HG03064 (cell line): ENCODE measurements around the gene ACOX3.
"Not testable (repeated sequence)": the region's sequence is repeated elsewhere in the genome, so short reads cannot be mapped to it uniquely, and the experiment has no call there.

Source experiments
- ATAC-seq: cut with Tn5 transposase; IDR thresholded peaks from one replicate; pipeline ENCODE4 v1.9.1; 2021; ENCODE audit warnings: low read depth; ENCODE audit not compliant: unreplicated experiment

The ACOX3 gene

DNA sequence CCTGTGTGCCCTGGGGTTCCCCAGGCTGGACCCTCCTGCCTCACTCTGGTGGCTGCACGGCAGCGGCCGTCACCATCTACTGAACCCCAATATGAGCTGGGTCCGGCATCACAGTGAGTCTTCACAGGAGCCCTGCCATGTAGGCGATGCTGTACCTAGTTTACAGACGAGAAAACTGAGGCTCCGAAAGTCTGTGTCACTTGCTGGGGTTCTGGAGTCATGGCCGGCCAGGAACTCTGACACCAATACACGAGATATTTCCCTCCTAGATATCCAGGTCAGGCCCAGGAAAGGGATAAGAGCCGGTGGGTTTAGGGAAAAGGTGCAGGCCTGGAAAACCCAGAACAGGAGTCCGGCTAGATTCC is 96.6 kb downstream of the ACOX3 start:
- ATAC-seq: no peak

DNA sequence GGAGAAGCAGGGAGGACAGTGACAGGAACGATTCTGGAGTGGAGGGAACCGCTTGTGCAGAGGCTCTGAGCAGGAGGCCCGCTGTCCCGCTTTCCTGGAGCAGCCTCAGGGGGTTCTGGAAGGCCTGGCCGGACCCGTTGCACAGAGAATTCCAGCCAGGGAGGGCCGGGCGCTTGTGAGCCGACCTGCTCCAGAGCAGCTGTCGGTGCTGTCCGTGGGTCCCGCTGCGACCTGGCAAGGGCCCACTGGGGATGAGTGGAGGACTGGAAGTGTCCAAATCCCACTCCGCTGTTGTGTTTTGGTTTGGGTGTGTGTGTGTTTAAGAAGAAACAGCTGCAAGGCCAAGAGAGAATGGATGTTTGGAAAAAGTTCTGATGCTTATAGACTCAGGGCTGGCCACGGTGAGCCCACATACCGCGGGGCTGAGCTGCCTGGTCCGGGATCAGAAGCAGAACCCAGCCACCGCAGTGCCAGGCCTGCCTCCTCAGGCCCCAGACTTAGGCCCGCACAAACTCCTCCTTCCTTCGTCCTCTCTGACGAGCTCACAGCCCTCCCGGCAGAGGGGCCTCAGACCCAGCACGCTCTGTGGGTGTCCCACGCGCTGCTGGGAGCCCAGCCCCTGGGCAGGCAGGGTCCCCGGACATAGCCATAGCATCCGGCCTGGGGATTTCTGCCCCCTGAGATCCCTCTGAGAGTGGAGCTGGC is 97.1 kb downstream of the ACOX3 start:
- ATAC-seq: no peak

DNA sequence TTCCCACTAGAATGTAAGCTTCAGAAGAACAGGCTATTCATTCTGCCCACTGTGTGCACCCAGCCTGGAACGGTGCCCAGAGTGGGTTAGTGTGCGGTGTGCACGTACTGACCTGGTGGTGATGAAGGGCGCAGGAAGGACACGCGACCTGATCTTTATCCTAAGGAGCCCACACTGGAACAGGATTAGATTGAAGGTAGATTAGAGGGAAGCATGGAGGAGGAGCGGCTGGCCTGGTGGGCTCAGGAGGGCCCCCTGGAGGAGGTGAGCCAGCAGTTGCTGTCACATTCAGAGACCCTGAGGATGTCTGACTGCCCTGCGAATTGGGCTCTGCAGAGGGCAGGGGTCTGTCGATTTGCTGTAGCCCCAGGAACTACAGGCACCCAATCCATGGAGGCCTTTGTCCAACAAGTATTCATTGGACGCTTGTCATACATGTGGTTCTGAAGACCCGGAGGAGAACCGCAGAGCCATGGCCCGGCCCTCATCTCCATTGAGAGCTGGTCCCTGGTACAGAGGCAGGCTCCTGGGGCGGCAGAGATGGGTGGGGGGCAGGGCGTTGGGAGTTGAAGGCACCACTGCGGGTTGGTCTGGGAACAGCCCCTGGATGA is 97.8 kb downstream of the ACOX3 start:
- no peak for ATAC-seq

DNA sequence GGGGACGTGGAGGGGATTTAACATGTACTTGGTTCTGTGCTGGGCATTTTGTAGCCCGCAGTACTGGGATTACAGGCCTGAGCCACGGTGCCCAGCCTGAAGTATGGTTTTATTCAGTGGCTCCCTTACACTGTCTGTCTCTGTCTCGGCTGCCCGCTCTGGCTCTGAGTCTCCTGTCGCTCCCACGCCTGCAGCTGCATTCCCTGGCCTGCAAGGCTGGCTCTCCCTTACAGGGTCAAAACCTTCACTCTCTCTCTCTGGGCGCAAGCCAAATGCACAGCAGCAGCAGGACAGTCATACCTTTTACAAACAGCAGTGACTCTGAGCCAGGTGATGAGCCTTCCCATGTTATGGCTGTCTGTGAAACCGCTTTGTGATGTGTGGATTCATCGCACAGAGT is 98.8 kb downstream of the ACOX3 start:
- ATAC-seq: no peak

DNA sequence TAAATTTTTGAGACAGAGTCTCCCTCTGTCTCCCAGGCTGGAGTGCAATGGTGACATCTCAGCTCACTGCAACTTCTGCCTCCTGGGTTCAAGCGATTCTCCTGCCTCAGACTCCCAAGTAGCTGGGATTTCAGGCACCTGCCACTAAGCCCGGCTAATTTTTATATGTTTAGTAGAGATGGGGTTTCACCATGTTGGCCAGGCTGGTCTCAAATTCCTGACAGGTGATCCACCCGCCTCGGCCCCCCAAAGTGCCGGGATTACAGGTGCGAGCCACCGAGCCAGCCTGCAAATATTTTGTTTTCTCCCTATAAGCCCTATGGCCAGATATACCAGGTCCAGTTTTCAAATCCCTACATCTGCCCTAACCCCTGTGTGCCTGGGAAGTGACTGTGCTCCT is 99.2 kb downstream of the ACOX3 start:
- not testable (repeated sequence) for ATAC-seq

DNA sequence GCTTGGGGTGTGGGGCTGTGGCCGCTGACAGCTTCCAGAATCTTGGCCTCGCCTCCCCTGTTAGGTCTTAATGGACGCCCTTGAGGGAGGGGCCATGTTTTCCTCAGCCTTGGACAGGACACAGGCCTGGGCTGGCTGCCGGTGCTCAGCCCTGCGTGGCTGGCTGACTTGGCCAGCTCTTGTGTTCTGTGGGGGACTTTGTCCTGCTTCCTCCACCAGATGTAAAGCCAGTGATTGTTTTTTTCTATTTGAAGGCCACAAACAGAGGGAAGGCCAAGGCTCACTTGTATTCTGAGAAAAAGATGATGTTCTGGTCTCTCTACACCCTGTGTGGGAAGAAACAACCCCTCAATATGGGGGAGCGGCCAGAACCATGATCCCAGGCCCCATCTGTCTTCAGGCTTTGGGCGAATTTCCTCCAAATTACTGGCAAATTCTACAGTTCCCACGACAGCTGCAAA is 99.7 kb downstream of the ACOX3 start:
- no peak for ATAC-seq

DNA sequence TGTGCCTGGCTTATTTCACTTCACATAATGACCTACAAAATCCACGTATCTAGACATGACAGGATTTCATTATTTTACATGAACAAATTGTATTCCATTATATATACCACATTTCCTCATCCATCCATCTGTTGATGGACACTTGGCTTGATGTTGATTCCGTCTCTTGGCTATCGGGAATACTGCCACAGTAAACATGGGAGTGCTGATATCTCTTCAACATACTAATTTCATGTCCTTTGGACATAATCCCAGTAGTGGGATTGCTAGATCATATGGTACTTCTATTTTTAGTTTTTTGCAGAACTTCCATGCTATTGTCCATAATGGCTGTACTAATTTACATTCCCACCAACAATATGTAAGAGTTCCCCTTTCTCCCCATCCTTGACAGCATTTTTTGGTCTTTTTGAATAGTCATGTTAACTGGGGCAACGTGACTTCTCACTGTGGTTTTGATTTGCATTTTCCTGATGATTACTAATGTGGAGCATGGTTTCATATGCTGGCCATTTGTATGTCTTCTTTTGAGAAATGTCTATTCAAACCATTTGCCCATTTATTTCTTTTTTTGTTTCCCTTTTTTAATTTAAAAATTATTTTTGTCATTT is 102.1 kb downstream of the ACOX3 start:
- ATAC-seq: no peak

DNA sequence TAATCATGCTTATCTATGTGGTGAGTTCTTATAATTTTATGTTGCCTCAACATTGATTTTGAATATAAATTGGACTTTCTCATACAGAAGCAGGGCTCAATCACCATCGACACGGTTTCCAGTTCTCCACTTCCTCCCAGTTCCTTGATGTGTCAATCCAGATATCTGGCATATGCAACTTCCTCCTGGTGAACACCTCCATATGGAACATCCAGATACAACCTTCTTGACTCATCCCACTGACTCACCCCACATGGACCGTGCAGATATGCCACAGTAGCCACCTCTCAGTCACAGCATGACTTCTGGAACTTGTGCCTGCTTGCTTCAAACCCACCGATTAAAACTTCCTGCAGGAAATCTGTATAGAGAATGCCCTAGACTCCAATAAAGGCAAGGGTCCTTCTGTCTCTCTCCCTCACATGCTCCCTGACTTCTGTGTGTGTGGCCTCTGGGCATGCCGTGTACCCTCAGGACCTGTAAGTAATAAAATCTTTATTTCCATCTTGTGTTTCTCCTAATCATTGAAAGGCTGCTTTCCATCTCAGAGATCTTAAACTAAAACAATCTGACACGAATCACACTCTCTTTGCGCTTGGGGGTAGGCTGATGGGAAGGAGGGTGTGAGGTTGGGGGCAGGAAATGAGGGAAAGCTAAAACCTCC is 104.0 kb downstream of the ACOX3 start:
- ATAC-seq: no peak

DNA sequence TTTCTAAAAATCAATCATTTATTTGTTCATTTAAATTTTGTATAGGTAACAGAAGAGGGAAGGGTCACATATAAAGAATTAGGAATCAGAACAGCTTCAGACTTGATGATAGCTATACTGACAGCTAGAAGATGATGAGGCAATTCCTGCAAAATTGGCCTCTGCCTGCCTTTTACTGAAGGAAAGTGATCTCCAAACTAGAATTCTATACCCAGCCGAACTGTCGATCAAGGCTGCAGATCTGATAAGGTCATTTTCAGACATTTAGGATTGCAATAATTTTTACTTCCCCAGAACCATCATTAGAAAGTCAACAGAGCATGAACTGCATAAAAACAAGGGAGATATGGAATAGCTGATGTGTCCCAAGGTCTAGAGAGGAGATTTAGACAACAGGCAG is 104.7 kb downstream of the ACOX3 start:
- no peak for ATAC-seq

DNA sequence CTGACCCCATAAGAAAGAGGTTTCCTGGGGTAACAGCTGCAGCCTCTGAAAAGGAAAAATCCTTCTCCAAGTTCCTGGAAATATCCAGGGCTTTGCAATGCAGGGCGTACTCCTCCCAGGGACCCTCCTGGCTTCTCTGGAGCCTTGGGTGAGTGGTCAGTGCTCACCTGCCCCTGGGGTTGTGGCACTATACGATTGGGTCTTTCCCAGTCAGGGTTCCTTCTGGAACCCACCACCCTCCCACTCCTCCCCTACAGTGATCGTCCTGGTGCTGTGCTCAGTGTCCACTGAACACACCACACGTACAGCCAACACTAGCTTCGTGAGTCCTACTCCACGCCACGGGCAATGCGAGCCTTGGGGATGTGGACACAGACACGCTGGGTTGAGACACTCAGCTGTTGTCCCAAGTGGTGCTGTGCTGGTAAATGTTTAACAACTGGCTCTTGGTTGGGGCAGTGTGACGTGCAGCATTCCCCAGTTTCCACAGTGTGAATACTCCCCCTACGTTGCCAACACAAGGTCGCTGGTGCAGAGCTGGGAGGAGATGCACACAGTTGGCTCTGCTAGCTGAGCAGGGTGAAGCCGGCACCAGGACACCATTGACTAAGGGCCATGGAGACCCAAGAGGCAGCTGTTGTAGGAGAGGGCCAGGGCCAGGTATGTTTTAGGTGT is 105.6 kb downstream of the ACOX3 start:
- ATAC-seq: no peak

DNA sequence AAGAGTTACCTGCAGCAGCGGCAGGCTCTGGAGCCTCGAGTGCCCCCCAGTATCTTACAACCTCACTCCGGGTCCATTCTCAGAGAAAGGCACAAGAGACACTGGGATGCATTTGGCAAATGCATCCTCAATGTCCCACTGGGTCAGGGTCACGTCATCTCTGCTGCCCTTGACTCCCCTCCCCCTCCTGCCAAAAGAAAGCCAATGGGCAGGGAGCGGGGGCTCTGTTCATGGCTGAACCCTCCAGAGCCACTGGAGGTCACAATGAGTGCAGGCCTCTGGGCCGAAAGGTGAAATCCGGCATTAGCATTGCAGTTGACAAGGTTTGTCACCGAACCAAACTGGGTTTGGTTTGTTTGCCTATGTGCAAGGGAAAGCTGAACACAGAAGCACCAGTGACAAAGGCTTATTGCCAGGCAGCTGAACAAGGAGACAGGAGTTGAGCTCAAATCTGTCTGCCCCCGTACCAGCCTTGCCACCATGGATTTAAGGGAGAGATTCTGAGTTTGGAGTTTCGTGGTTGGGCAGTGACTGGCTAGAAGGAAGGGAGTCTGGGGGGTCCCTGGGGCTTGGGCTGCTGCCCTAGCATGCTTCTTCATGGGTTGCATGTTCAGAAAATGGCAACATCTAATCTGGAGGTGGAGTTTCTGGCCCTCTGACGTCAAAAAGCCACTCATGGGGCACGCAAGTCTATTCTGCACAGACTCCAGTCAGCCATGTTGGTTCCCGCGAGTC is 106.6 kb downstream of the ACOX3 start:
- ATAC-seq: no peak

DNA sequence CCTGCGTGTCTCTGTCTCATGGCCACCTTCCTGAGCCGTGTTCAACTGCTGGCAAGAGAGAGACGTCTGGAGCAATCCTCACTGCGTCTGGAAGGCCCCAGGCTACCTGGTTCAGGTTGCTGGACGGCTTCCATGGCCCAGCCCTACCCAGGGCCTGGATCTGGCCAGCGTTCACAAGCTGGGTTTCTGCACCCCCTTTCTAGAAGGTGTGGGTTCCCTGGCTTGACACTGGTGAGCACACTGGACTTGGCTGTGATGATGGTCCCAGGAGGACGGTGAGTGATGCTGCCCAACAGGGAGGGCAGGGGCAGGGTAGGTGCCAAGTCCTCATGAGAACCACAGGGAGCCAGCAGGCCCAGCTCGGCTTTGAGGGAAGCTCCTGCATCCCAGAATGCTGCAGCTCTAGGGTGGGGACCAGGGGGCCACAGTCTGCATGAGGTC is 107.6 kb downstream of the ACOX3 start:
- ATAC-seq: no peak

DNA sequence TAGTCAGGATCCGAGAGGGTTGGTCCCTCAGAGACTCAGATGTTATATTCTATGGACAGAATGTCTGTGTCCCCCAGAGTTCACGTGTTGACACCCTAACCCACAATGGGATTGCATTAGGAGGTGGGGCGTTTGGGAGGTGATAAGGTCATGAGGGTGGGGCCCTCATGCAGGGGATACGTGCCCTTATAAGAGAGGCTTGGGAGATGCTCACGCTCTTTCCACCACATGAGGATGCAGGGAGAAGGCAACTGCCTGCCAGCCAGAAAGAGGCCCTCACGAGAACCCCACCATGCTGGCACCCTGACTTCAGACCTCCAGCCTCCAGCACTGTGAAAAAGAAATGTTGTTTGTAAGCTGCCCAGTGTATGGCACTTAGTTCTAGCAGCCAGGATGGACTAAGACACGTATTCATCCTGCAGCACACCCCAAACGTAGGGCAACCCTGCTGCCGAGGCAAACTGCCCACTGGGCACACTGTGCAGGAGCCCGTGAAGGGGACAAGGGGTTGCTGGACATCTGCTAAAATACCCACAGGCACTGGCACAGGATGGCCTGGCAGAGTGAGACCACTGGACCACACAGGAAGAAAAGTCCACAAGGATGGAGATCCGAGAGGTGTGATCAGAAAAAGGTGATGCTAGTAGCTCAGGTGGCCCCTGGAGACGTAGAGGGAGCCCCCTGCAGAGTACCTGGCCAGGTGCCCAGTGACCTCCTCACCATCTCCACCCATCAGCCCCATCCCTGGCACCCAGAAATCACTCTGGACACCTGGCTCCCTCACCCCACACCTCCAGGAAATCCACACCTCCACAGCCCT is 108.3 kb downstream of the ACOX3 start:
- ATAC-seq: no peak

DNA sequence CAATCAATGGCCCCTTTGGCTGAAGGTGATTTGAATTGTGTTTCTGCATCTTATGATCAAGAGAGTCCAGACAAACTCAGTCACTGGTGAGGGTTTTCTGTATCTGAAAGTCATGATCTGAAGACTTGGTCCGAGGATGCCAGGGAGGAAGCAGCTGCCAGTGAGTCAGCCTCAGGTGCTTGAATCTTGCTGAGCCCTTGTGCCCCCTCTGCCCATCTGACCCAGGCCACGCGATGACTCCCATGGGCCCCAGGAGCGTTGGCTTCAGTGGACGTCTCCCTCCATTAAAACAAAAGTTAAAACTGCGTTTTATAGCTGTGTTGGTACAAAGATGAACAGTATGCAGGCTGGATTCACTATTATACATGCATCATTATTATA is 109.0 kb downstream of the ACOX3 start:
- no peak for ATAC-seq

DNA sequence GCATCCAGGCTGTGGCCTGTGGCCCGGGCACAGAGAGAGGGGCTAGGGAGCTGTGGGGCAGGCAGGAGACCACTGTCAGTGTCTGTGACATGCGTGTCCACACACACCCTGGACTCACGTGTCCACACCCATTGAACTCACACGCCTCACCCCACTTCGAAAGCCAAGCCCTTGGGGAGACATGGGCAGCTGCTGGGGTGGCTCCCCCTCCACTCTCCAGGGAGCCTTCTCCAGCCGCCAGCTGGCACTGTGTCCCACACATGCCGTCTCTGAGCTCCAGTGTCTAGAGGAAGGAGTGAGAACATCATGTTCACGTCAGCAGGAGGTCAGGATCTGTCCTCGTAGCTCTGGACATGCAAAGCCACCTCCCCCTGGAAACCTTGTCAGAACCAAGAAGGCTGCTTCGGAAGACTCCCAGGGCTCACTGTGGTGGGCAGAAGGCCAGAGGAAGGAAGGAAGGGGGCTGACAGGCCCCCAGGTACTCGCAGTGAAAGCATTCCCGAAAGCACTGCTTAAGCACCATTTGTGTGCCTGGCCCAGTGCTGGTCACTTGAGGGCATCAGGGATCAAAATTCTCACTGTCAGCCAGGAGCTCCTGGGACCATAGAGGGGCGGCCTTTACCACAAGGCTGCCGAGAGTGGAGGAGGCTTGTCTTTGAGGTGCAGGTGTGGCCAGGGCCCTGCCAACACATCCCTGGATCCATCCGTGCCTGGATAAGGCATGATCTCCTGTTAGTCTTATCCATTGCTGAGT is 109.5 kb downstream of the ACOX3 start:
- no peak for ATAC-seq

DNA sequence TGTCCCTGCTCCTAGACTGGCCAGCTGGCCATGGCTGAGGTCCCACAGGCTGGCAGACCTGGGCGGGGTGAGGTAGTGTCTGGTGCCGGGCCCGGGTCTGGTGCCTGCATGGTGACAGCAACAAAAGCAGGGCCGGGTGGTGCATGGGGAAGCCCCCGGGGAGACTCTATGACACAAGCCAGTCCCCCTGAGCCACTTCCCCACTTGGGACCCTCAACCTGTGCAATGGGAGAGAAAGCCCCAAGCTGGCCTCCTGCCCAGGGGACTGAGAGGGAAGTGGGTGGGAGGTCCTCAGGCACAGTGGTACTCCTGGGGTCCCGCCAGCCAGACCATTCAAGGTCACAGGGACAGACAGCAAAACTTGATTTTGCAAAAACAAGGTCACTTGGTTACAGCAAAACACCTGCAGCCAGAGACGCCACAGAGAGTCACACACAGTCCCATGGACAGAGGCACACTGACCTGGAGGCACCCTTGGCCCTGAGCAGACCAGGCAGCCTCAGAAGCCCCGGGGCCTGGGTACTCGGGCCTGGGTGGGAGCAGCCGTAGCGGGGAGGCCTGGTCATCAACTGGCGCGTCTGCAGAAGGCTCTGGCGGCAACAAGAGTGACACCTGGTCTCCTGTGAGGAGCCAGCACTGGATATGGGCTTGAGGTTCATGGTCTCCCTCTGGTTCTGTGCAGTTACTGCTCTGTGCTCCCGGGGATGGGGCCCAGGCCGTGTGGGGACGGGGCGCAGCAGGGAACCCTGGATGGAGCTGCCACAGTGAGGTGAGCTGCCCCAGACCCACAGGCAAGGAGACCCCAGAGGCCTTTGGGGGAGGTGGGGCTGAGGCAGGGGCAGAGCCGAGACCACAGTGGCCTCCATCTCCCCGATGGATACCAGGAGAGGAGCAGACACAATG is 110.4 kb downstream of the ACOX3 start:
- no peak for ATAC-seq

DNA sequence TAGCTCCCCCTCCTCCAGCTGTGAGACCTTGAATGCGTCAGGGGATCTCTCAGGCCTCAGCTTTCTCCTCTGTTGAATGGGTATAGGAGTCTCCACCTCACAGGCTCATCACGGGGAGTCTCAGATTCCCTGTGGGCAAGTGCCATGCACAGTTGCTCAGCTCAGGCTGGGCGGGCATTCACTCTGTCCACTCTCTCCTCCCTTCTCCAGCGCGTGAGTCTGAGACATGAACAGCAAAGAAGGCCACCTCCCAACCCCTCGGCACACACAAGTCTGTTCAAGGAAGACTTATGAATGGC is 111.0 kb downstream of the ACOX3 start:
- ATAC-seq: no peak
